NT2/D1 (cell line): Measurements from ENCODE around the gene DNAJC11.

Experiments
- YY1 ChIP-seq: IDR thresholded peaks from 2 replicates; pipeline ENCODE4 v1.6.1; 2011; ENCODE audit not compliant: insufficient read length, insufficient read depth
- ZNF274 ChIP-seq: IDR thresholded peaks from 2 replicates; pipeline ENCODE4 v1.6.1; 2011; ENCODE audit warnings: mild to moderate bottlenecking, low read depth, low read length

DNA sequence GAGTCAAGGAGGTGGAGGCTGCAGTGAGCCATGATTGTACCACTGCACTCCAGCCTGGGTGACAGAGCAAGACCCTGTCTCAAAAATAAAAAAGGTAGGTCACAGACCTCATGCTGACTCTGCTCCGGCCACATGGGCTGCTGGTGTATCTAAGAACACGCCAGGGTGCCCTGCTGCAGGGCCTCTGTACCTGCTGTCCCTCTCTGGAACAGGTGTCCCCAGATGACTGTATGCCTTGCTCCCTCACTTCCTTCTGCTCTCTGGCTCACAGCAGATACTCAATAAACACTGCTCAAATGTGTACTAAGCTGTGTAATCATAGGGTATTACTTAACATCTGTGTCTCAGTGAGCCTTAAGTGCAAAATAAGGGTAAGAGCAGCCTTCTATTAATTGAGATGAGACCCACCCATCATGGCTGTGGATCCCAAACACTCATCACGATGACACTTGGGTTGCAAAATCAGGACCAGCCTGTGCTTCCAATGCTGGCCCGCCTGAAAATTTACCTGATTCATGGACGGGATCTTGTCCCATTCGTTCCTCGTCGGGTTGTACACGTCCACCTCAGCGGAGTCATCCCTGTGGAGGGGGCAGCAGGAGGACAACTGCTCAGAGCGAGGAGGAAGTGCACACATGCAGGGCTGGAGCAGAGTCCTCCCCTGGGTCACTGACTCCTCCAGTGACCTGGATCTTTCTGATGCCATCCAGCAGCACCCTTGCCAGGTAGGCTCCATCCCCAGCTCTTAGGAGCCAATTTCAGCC lies 106.5 kb downstream of the DNAJC11 start:
- TF ChIP-seq ZNF274: no peak
- no peak for TF ChIP-seq YY1
